ENCODE results near the gene B3GNT4. TPM values are rescaled to one million over a fixed set of nuclear protein-coding genes. Genes with fewer than 3 reads are reported as not detected.
"Not testable (repeated sequence)": the region's sequence is repeated elsewhere in the genome, so short reads cannot be mapped to it uniquely, and the experiment has no call there.

Gene B3GNT4
- polyA plus RNA-seq, 4 donors = 2.2 to 3.8 (median 3.2) TPM

DNA sequence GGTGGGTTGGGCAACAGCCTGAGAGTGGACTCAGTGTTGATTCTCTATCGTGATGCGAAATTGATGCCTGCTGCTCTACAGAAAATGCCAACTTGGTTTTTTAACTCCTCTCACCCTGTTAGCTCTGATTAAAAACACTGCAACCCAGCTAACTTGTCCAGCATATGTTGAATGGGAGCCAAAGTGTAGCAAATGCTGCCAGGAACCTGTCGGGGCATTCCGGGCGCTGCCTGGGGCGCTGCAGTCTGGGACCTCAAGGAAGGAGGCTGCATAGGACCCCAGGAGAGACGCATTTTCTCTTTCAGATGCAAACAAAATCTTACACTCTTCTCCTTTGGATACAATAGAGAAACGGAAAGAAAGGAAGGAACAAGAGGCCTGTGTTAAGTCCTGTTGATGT is 3.9 kb downstream of the B3GNT4 start:
- DNase-seq (ENCODE audit: low read depth in 4 of 4, low spot score in 3 of 4) = no peak

DNA sequence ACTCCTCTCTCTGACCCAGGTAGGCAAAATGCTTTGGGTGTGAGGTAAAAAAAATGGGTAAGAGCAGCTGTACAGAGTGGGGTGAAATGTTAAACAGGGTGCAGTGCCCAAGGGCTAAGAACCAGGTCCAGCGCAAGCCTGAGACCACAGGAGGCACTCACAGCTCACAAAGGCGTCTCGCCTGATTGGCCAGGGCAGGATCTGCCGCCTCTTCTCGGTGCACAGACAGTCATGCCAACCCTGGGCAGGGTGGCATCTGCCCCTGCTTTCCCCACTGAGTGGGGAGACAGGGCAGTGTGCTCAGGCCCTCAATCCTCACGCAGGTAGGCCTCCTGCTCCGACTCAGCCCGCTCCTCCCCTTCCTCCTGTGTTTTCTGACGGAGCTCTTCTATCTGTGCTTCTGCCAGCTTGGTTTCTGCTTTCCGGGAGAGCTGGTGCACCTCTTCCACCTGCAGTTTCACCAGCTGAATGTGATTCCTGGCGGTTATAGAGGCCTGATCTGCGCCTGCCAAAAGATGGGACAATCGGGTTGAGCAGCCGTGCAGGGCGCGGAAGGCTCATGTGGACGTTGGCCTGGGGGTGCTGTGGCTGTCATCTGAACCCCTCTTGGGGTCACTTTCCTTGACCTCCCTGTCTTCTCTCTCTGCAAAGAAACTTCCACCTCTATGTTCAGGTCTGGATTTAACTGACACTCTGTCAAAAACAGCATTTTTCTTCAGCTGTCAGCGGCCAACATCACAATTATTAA is 4.7 kb downstream of the B3GNT4 start:
- no peak for DNase-seq (ENCODE audit: low read depth in 4 of 4, low spot score in 3 of 4)

DNA sequence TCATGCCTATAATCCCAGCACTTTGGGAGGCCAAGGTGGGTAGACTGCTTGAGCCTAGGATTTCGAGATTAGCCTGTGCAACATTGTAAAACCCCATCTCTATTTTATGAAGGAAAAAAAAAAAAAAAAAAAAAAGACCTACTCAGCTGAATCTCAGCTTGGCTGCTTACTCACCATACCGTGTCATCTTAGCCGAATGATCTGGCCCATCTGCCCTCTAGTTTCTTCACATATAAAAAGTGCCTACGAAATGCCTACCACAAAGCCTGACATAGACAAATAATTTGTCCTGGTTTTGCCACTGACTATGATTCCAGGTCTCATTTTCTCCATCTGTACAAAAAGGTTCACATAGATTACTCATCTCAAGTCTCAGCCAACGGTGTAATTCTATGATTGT is 12.3 kb downstream of the B3GNT4 start:
- DNase-seq (ENCODE audit: low read depth in 4 of 4, low spot score in 3 of 4) = no peak

DNA sequence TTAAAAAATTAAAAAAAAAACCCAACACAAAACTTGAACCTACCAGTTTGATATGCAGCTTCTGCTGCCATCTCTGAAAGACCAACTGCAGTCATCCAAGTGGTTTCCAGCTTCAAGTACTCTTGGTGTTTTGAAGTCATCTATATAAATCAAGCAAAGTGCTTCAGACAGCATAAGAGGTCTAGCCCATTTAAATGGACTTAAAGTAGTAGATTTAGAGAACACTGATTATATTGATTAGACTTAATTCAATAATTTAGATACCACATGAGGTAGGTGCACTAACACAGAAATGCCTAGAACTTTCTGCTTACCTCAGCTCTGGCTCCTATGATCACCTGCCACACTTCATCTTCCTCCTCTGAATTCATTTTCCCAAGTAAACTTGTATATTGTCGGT is 12.9 kb downstream of the B3GNT4 start:
- no peak for DNase-seq (ENCODE audit: low read depth in 4 of 4, low spot score in 3 of 4)

DNA sequence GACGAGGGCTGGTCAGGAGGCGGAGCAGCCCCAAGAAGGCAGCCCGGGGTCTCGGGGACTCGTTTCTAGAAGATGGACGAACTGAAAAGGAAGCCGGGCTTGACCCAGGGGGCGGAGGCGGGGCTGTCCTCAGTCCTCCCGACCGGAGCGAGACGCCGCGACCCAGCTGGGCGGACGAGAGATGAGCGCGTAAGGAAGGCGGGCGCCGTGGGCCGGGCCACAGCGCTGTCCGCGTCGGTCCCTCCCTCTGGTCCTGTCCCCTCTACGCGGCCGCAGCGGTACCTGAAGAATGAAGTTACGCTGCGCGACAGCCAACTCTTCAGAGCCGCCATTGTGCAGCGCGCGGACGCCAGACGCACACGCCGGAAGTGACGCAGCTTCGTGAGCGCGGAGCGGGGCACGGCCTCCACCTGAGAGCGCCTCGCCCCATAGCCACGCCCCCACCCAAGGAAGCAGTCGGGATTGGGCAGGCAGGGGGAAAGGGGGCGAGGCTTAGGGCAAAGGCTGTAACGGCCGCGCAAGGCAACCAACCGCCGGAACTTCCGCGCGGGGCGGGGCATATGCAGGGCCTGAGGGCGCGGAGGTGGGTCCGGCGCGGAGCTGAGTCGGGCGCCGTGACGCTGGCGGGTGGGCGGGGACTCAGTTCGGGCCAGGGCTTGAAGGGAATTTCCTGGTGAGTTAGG is 22.3 kb downstream of the B3GNT4 start, which contains the start of gene DIABLO:
Gene DIABLO, minus strand, starts transcription at position 370 of the 683 bp plus-strand sequence. Its CDS starts 38 bp downstream, at position 332.
- peak; percentile 98 to 99 (median 99) for DNase-seq (ENCODE audit: low read depth in 4 of 4, low spot score in 3 of 4)

DNA sequence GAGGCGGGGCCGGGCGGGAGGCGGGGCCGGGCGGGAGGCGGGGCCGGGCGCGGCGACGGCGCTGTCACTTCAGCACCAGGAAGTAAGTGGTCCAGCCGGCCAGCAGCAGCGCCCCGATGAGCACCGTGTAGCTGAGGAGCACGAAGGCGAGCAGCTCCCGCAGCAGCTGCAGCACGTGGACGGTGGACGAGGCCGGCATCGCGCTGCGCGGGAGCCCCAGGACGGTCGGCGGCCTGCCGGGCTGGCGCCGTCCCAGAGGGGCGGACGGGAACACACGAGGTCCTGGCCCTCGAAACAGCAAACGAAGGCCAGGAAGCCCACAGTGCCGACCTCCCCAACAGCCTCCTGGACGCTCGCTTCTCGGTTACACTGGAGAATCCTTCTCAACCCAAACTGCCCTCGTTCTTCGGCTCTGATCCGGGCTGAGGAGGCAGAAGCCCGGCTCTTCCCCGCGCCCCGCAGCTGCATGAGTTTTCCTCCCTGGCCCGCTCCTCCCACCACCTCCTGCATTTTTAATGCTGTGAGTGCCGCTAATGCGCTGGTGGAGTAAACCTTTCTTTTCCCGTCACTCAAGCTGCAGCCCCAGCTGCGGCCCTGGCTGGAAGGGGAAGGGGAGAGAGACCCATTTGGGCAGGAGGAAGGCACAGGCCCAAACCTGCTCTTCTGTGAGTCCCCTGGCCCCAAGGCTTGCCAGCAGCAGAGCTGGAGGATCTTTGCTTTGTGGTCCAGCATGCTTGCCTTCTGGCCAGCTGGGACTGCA is 23.0 kb downstream of the B3GNT4 start:
- no peak for DNase-seq (ENCODE audit: low read depth in 4 of 4, low spot score in 3 of 4)

DNA sequence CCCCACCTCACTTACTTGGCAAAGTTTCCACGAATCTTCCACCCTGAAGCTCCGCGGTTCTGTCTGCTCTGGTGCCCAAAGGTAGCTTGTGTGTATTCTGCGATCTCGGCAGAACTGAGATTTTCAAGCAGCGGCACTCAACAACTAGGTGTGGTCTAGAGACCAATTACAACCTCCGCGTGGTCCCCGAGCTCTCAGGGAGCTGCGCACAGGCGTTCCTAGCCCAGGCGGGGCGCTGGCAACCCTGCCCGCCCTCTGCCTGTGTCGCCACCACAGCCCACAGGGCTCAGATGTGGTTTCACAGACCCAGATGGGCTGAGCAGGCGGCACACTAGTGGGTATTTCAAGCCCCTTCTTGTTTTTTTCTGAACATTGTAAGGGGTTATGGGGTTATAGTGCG is 23.8 kb downstream of the B3GNT4 start:
- no peak for DNase-seq (ENCODE audit: low read depth in 4 of 4, low spot score in 3 of 4)

DNA sequence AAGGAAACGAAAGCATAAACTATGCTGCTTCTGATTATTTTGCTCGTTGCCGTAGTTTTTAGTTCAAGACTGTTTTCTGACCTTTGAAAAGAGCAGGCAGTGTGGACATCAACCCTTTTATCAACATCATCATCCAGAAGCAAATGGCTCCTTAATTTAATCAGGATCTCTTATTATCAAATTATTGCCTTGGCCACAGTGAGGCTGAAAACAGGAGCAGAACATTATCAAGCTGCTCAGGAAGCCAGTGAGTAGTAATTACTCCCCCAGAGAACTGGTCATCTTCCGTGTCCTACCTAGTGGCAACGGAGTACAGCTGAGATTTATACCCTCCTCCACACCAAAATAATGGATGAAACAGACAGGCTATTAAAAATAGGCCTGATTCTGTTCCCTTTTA is 24.6 kb downstream of the B3GNT4 start:
- no peak for DNase-seq (ENCODE audit: low read depth in 4 of 4, low spot score in 3 of 4)

DNA sequence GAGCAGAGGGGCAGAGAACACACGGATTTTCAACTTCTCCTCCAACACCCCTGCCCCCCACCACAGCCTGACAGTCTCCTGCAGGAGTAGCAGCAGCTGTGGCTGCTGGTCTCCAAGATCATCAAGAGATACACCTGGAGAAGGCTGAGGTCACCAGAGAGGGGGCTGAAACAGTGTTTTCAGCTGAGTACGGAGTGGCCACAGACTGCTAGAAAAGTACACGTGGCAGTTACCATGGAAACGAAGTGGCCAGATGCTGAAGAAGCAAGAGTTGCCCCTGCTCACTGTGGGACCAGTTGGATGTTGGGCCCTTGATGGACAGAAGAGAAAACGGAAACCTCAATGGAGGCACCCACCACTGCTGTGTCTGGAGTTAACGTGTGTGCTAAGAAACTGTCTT is 27.3 kb downstream of the B3GNT4 start:
- DNase-seq (ENCODE audit: low read depth in 4 of 4, low spot score in 3 of 4) = no peak

DNA sequence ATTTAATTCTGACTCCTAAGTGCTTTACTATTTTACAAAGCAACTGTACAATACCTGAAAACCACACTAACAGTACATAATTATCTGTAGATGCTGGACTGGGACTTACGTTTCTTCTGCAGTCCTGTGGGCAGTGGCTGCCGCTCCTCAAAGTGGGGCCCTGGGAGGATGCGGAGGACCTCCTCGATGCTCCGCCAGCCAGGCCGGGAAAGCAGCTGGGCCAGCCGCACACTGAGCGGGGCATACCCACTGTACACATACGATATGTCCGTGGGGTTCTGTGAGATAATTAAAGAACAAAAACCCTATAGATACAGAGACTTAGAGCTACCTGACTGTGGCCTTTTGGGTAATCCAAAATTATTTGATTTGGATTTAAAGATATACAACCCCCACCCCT is 29.2 kb downstream of the B3GNT4 start:
- DNase-seq (ENCODE audit: low read depth in 4 of 4, low spot score in 3 of 4) = no peak

DNA sequence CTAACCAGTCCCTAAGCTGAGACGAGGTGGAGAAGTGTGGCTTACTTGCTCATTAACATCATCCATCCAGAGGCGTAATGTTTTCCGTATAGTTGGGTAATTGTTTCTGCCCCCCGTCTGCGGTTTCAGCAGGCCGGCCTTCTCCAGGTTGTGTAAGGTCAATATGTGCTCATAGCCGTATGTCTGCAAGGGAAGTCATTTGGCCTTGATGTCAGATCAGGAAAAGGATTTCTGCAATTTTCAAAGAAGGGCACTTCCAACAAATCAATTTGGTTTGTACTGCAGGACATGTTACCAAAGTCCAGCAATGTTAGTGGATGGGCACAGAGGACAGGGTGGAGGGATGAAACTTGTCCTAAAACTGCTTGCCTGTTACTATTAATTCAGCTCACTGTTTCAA is 32.2 kb downstream of the B3GNT4 start:
- no peak for DNase-seq (ENCODE audit: low read depth in 4 of 4, low spot score in 3 of 4)

DNA sequence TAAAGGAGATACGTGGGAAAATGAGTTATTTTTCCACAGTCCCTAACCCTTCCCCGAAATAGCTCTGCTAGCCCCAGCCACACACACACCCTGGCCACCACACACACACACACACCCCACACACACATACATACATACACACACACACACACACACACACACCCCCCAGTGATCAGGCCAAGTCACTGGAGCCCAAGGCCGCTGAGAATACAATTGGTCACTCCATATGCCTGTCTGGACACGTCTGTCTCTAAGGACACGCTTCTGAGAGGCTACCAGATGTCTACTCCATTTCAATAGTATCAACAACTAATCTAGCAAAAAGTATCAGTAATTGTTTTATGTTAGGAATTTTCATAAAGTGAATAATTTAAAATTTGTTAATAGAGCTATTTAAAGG is 35.4 kb downstream of the B3GNT4 start:
- DNase-seq (ENCODE audit: low read depth in 4 of 4, low spot score in 3 of 4) = no peak

DNA sequence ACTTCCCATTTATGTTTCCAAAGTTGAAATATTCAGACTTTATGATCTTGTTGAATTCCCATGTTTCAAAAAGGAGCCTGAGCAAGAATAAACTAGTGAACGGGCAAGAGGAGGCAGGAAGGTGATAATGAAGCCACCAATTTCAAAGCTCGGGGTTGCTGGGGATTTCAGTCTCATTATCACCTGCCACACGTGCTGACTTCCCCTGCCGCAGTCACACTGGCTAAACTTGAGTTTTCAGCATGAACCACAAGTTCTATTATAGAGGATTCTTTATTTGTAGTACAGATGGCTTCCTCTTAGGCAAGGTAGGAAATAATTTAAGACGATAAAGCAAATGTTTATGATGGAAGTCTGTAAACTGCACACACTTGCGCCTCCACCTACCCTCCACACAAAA is 40.5 kb downstream of the B3GNT4 start:
- DNase-seq (ENCODE audit: low read depth in 4 of 4, low spot score in 3 of 4) = no peak

DNA sequence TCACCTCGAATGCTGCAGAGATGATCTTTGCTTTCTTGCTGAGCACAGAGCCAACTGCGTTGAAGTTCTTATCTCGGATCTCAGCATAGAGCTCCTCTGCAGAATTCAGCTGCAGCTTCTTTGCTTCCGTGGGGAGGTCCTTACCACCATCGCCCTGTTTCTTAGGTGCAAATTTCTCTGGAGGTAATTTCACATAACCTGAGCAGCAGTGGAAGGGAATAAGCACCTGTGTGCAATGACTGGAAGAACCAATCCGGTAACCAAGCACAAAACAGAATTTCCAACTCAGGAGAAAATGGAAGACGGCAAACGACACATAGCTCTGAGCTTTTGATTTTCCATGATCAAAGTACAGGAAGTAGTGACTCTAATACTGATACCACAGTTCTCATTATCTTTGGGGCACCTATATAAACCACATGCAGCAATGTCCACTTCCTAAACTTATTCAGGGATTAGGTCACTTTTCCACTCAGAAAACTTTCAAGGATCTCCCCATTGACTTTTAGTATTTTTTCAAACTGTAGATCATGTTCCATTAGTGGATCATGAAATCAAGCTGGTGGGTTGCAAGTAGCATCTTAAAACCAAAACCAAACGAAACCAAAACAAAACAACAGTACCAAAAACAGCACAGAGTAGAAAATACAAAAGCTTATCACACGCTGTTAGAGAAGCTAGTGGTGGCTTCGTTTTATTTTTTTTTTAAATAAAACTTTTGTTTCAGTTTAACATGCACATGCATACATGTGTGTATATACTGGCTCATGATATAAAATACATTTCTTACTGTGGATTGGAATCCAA is 41.3 kb downstream of the B3GNT4 start:
- DNase-seq (ENCODE audit: low read depth in 4 of 4, low spot score in 3 of 4) = no peak

DNA sequence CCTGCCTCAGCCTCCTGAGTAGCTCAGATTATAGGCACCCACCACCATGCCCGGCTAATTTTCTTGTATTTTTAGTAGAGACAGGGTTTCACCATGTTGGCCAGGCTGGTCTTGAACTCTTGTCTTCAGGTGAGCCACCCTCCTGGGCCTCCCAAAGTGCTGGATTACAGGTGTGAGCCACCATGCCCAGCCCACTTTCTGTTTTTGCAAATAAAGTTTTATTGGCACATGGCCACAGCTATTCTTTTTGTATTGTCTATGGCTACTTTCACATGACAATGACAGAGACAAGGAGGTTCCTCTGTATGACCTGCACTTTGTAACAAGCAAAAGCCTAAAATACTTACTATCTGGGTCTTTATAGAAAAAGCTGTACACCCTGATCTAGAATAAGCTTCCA is 42.0 kb downstream of the B3GNT4 start:
- DNase-seq (ENCODE audit: low read depth in 4 of 4, low spot score in 3 of 4) = no peak

DNA sequence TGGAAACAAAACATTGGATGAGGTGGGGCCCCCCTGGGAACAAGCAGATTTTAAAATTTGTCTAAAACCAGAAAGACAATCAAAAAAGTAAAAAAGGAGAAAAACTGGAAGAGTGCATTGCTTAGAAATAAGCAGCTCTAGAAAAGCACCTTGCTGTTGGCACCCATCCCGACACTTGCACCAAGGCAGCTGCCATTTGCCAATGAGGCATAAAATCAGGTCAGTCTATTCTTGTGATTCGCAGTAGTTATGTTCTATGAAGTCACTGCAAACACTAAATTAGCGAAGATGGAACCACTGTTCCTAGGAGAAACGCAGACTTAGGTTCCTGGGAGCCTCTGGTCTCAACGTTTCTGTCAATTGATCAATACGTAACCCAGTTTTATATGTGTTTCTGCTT is 46.5 kb downstream of the B3GNT4 start:
- DNase-seq (ENCODE audit: low read depth in 4 of 4, low spot score in 3 of 4) = no peak

DNA sequence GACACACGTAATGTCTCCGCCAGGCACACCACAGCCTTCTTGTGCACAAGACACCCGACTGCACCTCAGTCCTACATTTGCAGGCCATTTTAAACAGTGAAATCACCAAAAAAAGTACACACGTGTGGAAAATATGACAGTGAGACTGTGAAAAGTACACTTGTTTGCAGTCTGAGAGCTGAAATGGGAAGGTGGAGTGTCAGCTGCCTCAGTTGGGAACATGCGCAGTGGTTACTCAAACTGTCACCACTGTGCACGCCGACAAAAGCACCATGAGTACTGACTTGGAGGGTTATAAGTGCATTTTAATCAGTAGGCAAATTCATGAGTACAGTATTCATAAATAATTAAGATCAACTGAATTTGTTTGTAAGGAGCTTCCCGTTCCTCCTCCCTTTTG is 47.0 kb downstream of the B3GNT4 start:
- DNase-seq (ENCODE audit: low read depth in 4 of 4, low spot score in 3 of 4) = no peak

DNA sequence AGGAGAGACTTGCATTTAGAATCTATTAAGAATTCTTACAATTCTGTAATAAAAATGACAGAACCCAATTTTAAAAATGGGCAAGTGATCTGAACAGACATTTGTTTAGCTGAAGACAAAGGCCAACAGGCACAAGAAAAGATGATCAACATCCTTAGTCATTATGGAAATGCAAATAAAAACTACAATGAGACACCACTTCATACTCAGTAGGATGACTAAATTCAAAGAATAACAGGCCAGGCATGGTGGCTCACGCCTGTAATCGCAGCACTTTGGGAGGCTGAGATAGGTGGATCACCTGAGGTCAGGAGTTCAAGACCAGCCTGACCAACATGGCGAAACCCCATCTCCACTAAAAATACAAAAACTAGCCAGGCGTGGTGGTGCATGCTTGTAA is 55.0 kb downstream of the B3GNT4 start:
- DNase-seq (ENCODE audit: low read depth in 4 of 4, low spot score in 3 of 4) = not testable (repeated sequence)
